GM18951 (cell line): ENCODE data around the gene PTH2R.

Experiments
- POLR2A ChIP-seq: IDR thresholded peaks from 4 replicates; pipeline ENCODE4 v1.6.1; 2011; ENCODE audit warnings: mild to moderate bottlenecking; ENCODE audit not compliant: insufficient read length, insufficient read depth; ENCODE audit errors: extremely low read depth
- in situ Hi-C: fragments of 300-500 bp; cut with MboI; formaldehyde crosslinking; loops from one replicate; pipeline ENCODE4 v1.12.0; 2022; ENCODE audit warnings: low sequenced_read_pairs, mixed read lengths, inconsistent platforms; ENCODE audit not compliant: unreplicated experiment

Gene PTH2R, protein sequence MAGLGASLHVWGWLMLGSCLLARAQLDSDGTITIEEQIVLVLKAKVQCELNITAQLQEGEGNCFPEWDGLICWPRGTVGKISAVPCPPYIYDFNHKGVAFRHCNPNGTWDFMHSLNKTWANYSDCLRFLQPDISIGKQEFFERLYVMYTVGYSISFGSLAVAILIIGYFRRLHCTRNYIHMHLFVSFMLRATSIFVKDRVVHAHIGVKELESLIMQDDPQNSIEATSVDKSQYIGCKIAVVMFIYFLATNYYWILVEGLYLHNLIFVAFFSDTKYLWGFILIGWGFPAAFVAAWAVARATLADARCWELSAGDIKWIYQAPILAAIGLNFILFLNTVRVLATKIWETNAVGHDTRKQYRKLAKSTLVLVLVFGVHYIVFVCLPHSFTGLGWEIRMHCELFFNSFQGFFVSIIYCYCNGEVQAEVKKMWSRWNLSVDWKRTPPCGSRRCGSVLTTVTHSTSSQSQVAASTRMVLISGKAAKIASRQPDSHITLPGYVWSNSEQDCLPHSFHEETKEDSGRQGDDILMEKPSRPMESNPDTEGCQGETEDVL

DNA sequence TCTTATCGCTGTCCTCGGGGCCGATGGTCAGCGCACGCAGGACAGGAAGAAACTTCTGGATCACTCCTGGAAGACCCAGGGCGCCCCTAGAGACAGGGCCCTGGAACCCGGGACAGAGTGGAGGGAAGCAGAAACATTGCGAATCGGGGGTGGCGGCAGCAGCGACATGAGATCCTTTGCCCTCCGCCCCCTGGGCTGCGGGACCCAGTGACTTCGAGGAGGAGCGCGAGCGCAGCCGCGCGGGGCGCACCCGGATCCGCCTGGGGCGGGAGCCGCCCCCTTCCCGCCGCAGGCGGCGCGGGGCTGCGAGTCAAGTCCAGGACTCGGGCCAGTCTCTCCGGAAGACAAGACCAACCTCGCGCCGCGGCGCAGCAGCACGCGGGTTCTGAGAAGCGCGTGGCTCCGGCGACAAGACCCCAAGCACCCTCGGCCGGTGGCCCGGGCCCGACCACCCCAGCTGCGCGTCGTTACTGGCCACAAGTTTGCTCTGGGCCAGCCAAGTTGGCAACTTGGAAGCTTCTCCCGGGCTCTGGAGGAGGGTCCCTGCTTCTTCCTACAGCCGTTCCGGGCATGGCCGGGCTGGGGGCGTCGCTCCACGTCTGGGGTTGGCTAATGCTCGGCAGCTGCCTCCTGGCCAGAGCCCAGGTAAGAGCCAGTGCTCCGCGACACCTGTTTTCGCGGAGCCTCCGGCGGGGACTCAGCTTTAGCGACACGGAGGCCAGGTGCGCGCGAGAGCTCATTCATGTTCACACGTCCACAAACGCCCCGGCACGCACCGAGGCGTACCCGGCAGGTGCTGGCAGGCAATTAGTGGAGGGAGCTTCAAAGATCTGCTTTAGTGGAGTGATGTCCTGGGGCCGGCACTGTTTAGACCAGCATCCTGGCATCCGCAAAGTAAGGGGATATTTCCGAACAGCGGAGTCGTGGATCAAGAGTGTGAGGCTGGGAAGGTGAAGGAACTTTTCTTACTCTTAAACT, at the start of gene PTH2R:
PTH2R (plus strand) TSS at position 319 of the 978 bp plus-strand sequence; CDS start at position 571, 252 bp downstream.
- TF ChIP-seq POLR2A, result no peak
- in situ Hi-C loops, result loop anchor here (25.0 kb wide), 1 partner anchor 806 kb away; no protein-coding TSS in a partner anchor

DNA sequence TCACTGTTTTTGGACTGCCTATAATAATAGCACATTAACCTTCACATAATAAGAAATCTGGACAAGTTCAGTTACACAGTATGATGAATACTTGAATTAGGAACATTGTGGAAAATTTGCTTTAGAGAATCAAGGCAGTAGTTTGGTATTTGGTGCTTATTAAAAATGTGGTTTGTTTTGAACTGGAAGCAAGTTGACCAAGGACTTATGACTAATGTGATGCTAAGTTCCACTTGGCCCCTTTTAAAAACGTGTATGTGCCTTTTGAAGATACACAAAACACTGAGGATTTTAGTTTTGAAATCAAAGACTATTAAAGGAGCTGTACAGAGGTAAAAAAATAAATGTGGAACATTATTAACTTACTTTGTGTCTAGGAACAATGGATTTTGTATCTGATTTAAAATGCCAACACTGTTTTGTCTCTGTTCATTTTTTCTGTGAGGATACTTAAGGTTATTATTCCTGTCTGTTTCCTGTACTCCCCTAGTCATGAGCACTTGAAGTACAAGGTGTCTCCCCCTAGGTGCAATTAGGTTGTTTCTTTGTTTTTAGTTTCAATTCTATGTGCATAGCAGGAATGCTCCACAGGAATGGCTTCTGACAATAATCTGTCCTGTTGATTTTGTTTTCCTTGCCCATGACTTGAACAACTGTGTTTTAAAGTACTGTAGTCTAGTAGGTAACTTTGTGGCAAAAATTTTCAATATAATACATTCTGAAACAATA, 49.6 kb upstream of the PTH2R start:
- in situ Hi-C loops, result no loop called here
- no peak for TF ChIP-seq POLR2A

DNA sequence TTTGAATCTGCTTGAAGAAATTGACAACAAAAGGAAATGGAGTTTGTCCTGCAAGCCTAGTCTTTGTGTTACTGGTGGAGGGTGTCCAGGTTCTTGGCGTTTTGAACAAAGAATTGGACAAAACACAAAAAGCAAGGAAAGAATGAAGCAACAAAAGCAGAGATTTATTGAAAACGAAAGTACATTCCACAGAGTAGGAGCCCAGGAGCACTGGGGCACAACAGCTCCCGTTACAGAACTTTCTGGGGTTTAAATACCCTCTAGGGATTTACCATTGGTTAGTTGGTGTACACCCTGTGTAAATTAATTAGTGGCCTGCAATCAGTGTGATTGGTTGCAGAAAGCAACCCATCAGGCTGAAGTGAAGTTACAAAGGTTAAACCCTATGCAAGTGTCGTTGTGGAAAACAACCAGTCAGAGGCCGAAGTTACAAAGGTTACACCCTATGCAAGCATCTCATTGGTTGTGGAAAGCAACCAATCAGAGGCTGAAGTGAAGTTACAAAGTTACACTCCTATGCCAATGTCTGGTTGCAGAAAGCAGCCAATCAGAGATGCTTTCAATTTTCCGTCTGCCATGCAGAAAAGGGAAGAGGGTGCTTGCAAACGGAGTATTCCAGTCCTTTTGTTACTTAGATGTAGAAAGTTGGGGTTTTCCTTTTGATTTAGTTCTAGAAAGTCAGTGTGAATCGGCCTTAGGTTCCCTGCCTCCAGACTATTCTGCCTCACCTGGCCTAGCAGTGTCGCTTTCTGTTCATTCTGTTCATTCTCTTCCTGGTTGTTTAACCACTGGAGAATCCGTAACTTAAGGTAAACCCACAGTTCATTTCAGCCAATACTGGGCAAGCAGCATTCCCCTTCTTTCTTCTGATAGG, 47.6 kb upstream of the PTH2R start:
- in situ Hi-C loops, result no loop called here
- no peak for TF ChIP-seq POLR2A

DNA sequence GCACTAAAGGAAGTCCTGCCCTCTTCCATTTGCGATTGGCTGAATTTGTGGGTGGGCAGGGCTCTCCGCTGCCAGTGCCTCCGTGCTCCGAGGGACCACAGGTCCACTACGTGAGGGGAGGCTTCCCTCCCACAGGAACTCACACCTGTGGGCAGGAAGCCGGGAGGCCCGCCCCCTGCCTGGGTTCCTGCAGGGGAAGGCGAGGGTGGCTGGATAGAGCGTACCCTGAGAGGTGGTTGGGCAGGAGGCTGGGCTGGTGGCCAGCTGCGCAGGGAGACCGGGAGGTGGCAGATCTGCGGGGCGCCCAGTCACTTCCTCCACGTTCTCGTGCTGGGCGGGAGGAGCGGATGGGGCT, 47.0 kb upstream of the PTH2R start:
- in situ Hi-C loops, result no loop called here
- TF ChIP-seq POLR2A, result no peak

DNA sequence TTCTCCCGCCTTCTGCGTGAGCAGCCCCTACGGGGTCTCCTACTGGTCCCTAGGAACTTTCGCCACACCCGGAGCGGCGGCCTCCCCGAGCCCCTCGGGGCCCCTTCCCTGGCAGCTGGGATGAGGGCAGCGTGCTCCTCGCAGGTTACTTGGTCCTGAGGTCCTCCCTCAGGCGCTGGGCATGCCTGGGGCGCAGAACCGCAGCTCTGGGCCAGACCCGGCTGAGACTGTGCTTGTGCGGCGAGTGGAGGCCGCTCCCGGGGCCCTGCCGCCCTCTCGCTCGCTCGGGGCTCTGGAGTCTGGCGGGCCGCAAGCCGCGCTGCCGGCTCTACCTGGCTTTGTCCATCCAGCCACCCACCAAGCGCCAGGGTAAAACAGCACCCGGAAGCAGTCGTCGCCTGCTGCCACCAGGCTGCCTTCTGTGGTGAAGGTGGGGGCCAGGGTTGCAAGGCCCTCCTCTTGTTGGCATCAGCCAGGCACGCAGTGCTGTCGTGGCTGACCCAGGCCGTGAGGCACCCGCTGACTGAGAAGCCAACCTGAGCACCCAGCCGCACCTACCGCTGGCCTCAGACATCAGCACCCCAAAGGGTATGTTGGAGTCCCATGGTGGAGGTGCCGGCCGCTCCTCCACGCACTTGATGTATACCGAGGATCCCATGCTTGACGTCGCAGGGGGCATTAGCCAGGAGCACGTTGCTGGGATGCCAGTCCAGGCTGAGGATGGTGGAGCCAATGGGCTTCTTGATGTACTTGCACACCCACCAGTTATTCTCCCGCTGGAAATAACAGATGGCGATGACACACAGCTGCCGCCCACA, 46.1 kb upstream of the PTH2R start:
- TF ChIP-seq POLR2A, result no peak
- in situ Hi-C loops, result no loop called here

DNA sequence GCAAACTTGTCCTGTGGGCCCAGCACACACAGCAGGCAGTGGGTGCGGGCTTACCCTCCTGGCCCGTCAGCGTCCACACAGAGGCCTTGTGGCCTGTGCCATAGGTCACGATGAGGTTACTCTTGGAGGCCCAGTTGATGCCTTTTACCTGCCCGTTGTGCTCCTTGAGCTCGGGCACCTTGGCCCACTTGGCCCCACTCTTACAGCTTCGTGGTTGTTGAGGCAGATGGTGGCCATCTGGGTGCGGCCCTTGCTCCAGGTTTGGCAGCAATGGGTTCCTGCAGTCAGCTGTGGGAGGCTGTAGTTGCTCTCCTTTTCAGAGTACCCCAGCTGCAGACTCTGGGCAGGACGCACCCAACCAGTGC, 45.5 kb upstream of the PTH2R start:
- TF ChIP-seq POLR2A, result no peak
- in situ Hi-C loops, result no loop called here

DNA sequence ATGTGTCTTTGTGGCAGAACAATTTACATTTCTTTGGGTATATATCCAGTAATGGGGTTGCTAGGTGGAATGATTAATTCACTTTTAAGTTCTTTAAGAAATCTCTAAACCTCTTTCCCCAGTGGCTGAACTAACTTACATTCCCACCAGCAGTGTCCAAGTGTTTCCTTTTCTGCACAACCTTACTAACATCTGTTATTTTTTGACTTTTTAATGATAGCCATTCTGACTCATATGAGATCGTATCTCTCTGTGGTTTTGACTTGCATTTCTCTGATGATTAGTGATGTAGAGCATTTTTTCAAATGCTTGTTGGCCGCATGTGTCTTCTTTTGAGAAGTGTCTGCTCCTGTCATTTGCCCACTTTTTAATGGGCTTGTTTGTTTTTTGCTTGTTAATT, 43.1 kb upstream of the PTH2R start:
- in situ Hi-C loops, result no loop called here
- TF ChIP-seq POLR2A, result no peak

DNA sequence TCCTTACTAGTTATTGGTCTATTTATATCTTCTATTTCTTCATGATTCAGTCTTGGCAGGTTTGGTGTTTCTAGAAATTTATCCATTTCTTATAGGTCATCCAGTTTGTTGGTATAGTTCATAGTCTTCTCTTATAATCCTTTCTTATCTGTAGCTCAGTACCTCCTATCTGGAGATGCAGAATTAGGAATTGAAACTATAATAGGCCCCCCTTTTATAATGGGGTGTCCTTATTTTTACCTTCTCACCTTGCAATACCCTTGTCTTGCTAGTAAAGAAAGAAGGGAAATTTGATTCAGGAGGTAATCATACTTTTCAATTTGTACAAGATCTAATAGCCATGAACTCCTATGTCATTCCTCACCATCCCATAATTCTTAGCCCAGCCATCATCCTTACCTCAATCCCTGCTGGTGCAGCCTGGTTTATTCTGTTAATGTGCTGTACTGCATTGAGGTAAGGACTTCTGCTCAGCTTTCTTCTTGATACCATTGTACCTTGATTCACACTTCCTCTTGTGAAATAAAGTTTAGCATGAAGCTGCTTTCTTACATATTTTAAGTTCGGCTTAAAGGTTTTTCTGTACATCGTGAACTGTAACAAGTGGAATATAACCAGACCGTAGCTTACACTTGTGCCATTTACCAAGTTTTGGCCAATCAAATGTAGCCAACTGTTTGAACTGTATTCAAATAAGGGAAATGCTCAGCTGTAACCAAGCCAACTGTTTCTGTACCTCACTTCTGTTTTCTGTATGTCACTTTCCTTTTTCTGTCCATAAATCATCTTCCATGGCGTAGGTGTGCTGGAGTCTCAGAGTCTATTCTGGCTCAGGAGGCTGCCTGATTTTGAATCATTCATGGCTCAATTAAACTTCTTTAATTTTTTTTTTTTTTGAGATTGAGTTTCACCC, 40.1 kb upstream of the PTH2R start:
- TF ChIP-seq POLR2A, result no peak
- in situ Hi-C loops, result no loop called here

DNA sequence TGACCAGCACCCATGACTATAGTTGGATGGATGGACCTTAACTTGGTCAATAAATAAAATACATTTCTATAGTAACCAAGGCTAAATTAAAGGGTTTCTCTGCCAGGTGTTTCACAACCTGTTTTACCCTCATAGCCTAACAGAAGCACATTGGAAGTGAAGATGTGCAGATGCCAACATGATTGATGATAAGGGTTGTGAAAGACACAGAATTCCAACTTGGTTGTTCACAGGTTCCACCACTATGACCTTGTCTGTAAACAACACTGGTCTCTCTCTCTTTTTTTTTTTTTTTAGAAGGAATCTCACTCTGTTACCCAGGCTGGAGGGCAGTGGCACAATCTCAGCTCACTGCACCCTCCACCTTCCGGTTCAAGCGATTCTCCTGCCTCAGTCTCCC, 37.5 kb upstream of the PTH2R start:
- no peak for TF ChIP-seq POLR2A
- in situ Hi-C loops, result no loop called here

DNA sequence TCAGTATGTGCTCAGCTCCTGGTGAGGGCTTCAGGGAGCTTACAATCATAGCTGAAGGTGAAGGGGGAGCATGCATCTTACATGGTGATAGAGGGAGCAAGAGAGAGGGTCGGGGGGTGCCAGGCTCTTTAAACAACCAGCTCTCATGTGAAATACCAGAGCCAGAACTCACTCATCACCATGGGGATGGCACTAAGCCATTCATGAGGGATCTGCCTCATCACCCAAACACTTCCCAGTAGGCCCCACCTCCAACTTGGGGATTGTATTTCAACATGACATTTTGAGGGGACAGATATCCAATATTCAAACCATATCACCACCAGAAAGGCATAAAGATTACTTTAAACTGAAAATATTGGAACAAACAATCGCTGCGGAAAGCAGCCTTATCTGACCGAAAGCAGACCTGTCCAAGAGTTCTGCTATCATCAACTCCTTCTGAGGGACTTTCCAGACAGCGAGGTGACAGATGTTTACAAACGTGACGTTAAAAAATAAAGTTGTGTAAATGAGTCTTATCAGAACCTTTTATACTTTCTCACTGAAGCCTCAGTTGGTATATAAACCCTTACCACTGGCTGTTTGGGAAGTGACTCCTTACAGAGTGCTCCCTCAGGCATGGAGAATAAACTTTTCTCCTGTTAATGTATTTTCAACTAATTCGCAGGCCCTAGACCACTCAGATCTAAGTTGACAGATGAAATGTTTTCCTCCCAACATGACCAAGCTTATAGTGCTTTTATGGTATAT, 35.5 kb upstream of the PTH2R start:
- in situ Hi-C loops, result no loop called here
- TF ChIP-seq POLR2A, result no peak
